GM21576 (cell line): Measurements from ENCODE around the gene MAPK12.
"Not testable (repeated sequence)": the region's sequence is repeated elsewhere in the genome, so short reads cannot be mapped to it uniquely, and the experiment has no call there.

Experiments used
- ATAC-seq: cut with Tn5 transposase; IDR thresholded peaks from one replicate; pipeline ENCODE4 v1.9.1; 2021; ENCODE audit warnings: mild to moderate bottlenecking, moderate library complexity; ENCODE audit not compliant: unreplicated experiment

MAPK12 gene

GRCh38 chr22:50217543-50218152 is 43.8 kb downstream of the MAPK12 start:
- no peak for ATAC-seq

GRCh38 chr22:50216684-50217520 is 44.6 kb downstream of the MAPK12 start:
- ATAC-seq: no peak

DNA sequence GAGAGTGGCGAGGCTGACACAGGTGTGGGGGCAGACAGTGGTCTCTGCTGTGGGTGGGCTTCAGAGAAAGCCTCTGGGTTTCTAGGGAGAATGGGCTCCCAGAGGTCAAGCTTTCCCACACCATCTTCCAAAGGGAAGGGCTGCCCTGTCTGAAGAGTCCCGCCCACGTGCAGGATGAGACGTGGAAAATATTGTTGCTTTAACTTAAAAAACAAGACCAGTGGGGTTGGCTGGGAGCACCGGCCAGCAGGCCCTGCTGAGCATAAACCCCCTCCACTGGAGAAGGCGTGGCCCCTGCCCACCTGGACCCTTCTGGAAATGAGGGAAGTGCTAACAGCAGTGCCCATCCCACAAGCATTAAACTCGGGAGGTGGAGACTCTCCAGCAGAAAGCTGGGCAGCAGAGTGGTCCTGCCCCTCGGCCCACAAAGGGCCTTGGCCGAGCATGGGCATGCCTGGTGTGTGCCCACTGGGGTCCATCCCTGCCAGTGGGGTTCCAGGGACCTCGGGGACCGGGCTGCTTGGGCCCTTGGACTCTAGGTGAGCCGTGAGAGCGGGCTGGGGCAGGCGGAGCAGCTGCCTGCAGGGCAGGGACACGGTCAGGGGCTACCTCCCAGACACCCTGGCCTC is 45.3 kb downstream of the MAPK12 start:
- no peak for ATAC-seq

GRCh38 chr22:50215297-50216054 is 46.0 kb downstream of the MAPK12 start:
- no peak for ATAC-seq

DNA sequence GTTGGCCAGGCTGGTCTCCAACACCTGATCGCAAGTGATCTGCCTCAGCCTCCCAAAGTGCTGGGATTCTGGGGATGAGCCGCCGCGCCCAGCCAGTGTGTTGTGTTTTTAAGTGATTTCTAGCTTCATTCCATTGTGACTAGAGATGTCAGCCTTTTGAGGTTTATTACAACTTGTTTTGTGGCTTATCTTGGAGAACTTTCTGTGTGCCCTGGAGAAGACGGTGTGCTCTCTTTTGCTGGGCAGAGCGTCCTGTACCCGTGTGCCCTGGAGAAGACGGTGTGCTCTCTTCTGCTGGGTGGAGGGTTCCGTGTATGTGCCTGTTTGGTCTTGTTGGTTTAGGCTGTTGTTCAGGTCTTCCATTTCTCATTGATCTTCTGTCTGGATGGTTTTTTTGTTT is 48.2 kb downstream of the MAPK12 start:
- no peak for ATAC-seq

GRCh38 chr22:50211147-50211546 is 50.3 kb downstream of the MAPK12 start:
- ATAC-seq: no peak

- ATAC-seq: no peak
Measured at GRCh38 chr22:50210378-50211139, 50.9 kb downstream of the MAPK12 start.

DNA sequence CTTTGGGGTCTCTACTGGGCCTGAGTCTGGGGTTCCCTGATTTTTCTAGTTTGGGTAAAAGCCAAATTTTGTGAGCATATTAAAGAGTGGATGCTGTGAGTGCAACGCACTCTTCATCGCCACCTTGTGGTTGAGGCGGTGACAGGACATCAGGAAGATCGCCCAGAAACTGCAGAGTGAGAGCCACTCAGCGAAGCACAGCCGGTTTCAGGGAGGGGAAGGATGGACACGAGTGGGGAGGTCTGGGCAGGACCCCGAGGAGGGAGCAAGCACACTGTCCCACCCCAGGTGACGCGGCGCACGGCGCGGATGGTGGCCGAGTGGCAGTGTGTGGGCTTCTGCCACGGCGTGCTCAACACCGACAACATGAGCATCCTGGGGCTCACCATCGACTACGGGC is 51.6 kb downstream of the MAPK12 start:
- ATAC-seq: no peak

DNA sequence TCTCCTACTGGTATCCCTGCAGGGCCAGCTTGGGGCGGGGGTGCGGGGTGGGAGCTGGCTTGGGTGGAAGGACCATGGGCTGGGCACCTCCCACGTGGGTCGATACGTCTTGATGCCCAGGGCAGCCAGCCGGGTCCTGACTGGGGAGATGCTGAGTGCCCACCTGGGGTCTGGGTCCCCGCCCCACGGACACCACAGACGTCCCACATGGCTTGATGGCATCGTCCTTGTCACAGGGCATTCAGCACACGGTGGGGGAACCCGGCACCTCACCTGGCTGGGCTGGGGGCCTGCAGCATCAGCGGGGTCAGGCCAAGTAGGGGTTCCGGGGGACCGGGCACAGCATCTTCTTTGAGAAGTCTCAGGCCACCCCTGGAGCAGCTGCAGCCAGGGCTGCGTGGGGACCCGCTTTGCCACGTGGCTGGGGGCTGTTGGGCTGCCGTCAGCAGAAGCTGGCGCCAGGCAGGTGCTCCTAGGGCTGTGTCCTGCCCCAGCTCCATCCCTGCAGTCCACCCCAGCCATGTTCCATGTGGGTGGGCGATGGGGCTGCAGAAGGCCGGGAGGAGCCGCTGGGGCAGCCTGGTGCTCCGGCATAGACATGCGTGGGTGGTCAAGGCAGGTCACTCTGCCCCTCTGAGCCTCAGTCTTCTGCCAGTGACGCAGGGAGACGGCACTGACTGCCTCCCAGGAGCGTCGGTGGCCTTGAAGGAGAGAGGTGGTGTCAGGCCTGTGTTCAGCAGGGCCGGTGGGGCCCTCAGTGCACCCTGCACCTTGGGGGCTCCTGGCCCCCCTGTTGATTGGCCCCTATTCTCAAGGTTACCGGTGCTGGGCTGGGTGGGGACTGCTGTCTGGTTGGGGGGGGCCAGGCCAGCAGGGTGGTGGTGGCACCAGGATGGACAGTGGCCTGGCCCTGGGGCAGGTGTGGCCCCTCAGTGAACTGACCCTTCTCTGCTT is 52.3 kb downstream of the MAPK12 start:
- no peak for ATAC-seq

DNA sequence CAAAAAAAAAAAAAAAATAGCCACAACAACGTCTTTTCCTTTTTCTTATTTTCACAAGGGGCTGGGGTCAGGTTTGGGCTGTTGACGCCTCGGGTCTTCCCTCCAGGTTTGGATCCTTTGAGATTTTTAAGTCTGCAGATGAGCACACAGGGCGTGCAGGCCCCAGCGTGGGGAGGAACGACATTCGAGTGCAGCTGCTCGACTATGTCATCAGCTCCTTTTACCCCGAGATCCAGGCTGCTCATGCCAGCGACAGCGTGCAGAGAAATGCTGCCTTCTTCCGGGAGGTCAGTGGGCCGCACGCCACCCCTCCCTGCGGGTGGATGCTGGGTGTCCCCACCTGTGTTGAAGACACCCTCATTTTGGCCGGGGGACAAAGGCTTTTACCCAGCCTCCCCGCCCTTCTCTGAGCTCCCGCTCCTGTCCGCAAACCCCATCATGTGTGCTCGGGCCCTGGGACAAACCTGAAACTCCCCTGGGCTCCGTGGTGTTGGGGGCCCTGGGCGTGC is 53.0 kb downstream of the MAPK12 start:
- no peak for ATAC-seq

DNA sequence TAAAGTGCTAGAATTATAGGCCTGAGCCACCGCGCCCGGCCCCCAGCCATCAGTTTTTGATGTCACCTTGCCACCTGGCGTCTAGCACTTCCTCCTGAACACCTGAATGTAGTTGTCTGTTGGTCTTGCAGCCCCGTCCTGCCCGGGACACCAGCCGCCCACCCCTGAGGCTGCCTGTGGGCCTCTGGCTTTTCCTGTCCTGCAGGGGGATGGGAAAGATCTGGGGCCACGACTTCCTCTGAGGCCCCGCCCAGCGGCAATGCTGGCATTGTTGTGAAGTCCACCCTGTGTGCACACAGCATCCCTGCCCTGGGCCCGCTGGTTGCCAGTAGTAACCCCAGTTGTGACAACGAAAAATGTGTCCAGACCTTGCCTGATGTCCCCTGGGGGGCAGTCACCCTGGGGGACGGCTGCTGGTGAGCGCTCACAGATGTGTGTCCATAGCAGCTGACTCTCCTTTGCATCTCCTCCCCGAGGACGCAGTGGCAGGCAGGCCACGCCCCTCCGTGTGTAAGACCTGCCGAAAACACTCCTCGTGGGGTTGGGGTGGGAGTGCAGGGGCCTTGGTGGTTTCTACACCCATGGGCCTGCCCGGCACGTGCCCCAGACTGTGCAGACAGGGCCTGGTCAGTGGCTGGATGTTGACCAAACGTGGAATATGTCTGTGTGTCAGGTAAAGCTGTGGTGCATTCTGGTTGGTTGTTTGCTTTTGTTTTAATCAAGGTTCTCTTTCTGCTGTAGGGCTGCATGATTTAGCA is 53.9 kb downstream of the MAPK12 start:
- no peak for ATAC-seq

- no peak for ATAC-seq
Measured at GRCh38 chr22:50206599-50206998, 54.9 kb downstream of the MAPK12 start.

- ATAC-seq: no peak
Measured at GRCh38 chr22:50205781-50206569, 55.5 kb downstream of the MAPK12 start.

DNA sequence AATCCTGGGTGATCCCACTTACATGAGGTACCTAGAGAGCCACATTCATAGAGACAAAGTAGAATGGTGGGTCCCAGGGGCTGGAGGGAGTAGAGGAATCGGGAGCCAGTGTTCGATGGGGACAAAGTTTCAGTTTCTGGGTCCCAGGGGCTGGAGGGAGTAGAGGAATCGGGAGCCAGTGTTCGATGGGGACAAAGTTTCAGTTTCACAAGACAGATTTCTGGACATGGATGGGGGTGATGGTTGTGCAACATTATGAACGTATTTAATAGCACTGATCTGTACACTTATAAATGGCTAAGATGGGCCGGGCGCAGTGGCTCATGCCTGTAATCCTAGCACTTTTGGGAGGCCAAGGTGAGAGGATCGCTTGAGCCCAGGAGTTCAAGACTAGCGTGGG is 56.5 kb downstream of the MAPK12 start:
- not testable (repeated sequence) for ATAC-seq

- ATAC-seq: no peak
Measured at GRCh38 chr22:50204571-50204970, 56.9 kb downstream of the MAPK12 start.

DNA sequence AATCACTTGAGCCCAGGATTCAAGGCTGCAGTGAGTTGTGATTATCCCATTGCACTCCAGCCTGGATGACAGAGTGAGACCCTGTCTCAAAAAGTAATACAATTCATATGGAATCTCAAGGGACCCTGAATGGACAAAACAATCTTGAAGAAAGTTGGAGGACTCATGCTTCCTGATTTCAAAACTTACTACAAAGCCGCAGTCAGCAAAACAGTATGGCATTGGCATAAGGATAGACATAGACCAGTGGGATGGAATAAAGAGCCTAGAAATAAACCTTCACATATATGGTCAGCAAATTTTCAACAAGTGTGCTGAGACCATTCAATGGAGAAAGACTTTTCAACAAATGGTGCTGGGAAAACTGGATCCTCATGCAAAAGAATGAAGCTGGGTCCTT is 58.2 kb downstream of the MAPK12 start:
- ATAC-seq: no peak
